Cardiac septum (tissue), 1 donor: ENCODE measurements around the gene DIAPH3. TPM values are rescaled to one million over a fixed set of nuclear protein-coding genes. Genes with fewer than 3 reads are reported as not detected.

Source experiments
- DNase-seq: peaks from one replicate; pipeline ENCODE4 v3.0.0-alpha.2; 2020; ENCODE audit warnings: low spot score
- intact Hi-C: fragments of 100-400 bp; cut with DNase I; formaldehyde crosslinking; loops from one replicate; pipeline ENCODE4 v1.14.0; 2022
- total RNA-seq: library from RNA; stranded (reverse); fragmentation: NEBNext Ultra II Directional; extraction: Animal tissue kit (Norgen Biotek cat#: 25700); gene quantifications from one replicate; pipeline ENCODE4 v1.2.1, GENCODE V29; 2021
- donor health status: DM: no; HTN: no; CAD: no.

DIAPH3 gene
- total RNA-seq, 1 donor from 2014 or later = 0.38 TPM

DNA sequence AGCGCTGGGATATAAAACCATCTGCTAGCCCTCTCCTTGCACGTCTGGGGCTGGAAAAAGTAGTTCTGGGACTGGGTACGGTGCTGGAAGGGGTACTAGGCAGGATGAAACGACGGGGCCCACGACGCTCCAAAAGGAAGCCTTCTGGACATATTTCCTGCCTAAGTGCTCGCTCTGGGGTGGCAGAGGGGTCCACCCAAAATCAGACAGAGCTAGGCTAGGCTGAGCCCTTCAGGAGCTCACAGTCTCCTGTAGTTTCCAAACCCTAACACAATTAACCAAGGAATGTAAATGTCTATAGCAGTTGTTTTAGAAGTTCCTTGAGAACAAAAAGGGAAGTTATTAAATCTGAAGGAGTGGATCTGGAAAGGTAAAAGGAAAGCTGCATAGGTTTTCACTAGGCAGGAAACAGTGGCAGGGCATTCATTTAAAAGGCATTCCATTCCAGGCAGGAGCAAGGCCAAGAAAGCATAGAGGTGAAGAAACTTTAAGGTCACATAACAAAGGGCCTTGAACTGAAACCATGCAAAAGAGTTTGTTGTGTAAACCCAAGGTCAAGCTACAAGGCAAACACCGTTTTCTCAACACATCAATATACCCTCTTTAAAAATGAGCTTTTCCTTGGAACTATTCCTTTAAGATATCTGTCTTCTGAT, 634 bp upstream of the DIAPH3 start:
- DNase-seq = no peak
- intact Hi-C loops = loop anchor here (10.0 kb wide), 1 partner anchor 230 kb away; the partner anchor contains the start of gene TDRD3

DNA sequence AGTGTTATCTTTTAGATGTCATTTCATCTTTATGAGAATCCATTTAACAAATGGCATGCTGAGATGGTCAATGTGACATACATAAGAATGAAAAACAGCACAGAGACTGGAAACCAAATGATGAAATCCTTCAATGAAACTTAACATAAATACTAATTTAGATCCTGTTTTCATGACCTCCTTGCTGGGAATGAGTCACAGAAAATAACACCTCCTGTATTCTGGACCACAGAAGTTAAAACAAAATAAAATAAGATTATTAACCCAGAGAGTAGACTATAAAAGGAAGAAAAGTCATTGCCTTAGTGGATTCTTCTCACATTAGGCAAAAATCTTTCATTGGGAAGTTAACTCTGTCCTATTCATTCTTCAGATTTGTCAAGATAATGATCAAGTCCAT, 1.6 kb downstream of the DIAPH3 start:
- DNase-seq = no peak
- intact Hi-C loops = loop anchor here (10.0 kb wide), 1 partner anchor 233 kb away; the partner anchor contains the start of gene TDRD3

DNA sequence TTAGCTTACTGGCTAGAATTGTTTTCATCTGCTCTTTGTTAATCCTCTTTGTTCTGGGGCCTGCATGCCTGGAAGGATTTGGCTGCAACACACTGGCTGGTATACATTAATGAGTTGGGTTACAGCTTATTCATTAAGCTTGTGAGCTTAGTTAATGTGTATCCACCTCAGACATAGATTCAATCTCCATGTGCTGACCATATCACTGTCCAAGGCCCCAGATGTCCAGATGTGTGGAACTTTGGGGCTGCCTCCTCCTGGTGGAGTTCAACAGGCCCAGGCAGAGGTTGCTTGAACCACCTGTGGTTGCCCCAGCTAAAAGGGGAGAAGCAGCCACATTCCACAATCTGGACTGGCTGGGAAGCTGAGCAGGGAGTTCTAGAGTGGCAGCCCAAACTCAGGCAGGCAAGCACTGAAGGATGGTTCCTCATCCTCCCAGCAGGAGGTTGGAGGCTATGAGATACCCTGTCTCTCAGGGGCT, 5.4 kb downstream of the DIAPH3 start:
- no peak for DNase-seq
- intact Hi-C loops = no loop called here

DNA sequence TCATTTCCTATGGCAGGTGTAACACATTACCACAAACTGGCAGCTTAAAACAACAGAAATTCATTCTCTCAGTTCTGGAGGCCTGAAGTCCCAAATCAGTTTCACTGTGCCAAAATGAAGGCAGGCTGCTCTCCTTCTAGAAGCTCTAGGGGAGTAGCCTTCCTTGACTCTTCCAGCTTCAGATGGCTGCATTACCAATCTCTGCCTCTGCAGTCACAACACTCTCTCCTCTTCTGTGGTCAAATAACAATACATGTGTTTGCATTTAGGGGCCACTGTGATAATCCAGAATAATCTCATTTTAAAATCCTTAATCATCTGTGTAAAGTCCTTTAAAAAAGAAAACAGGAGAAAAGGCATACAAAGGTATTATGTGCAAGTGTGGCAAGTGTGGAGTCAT, 7.8 kb downstream of the DIAPH3 start:
- intact Hi-C loops = no loop called here
- no peak for DNase-seq

GRCh38 chr13:60152904-60153303, 10.8 kb downstream of the DIAPH3 start:
- intact Hi-C loops = no loop called here
- no peak for DNase-seq

GRCh38 chr13:60152114-60152513, 11.6 kb downstream of the DIAPH3 start:
- intact Hi-C loops = no loop called here
- no peak for DNase-seq

GRCh38 chr13:60150538-60150937, 13.2 kb downstream of the DIAPH3 start:
- intact Hi-C loops = no loop called here

DNA sequence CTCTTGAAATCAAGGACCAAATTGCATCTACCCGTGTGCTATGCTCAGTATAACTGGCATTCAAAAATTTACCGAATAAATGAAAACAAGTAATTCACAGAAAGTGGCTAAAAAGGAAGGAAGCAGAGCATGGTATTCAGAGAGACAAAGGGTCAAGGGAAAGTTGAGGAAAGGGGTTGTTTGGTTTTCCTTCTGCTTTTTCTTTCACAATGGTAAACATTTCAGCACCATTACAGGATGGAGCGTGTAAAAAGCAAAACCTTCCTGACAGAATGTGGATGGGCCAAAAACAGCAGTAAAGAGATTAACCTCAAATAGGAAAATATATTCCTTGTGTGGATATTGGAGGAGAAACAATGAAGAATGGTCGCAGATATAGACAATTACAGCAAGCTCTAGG, 14.8 kb downstream of the DIAPH3 start:
- no peak for DNase-seq

More at GRCh38 chr13:60150538-60150937, 13.2 kb downstream of the DIAPH3 start:
- DNase-seq = no peak

GRCh38 chr13:60147361-60147760, 16.4 kb downstream of the DIAPH3 start:
- no peak for DNase-seq
- intact Hi-C loops = no loop called here

More for the DNA sequence above, 14.8 kb downstream of the DIAPH3 start:
- intact Hi-C loops = no loop called here

DNA sequence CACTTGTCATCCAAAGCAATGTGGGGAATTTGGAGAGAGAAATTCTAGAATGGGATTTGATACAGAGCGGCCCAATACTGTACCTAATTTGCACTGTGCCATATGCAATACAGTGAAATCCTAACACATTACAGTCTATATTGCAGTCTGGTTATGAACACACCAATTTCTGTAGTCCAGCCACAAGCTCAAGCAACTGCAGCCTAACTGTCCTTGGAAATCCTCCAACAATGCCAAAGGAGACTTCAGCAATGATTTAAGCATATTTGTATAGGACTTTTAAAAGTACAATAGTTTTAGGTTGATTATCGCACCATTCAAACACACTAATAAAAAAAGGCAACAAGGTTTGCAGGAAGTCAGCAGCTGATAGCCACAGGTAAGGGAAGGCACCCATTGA, 17.3 kb downstream of the DIAPH3 start:
- intact Hi-C loops = no loop called here
- no peak for DNase-seq

- no peak for DNase-seq
- intact Hi-C loops = no loop called here
These were observed 20.0 kb downstream of the DIAPH3 start for GRCh38 chr13:60143775-60144174.

DNA sequence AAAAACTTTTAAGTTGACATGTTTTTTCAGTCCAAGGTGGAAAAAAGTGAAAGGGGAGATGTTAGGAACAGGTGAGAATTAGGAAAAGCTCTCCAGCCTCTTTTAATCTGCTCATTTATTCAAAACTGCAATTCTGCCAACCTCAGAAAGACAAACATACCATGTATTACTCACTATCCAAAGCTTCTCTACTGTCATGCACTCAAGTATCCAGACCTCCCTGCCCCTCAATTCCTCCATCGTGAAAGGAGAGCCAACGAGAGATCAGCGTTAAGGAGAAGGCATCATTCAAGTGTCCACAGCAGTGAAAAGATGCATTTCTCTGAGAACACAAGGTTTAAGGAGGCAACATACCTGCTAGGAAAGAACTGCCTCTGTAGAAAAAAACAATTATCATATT, 24.5 kb downstream of the DIAPH3 start:
- intact Hi-C loops = no loop called here
- DNase-seq = no peak

DNA sequence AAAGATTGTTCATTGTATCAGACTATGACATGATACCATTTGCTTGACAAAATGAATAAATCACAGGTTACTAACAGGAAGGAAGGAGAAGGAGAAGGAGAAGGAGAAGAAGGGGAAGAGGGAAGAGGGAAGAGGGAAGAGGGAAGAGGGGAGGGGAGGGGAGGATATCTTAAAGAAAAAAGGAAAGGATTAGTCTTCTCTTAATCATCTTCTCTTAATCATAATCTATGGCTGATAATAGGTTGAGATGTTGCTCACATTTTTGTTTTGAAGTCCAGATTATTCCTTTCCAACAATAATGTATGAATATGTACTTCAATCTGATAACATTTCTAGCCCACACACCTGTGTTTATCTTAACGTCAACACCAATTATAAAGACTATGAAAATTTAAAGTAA, 25.1 kb downstream of the DIAPH3 start:
- intact Hi-C loops = no loop called here
- no peak for DNase-seq

DNA sequence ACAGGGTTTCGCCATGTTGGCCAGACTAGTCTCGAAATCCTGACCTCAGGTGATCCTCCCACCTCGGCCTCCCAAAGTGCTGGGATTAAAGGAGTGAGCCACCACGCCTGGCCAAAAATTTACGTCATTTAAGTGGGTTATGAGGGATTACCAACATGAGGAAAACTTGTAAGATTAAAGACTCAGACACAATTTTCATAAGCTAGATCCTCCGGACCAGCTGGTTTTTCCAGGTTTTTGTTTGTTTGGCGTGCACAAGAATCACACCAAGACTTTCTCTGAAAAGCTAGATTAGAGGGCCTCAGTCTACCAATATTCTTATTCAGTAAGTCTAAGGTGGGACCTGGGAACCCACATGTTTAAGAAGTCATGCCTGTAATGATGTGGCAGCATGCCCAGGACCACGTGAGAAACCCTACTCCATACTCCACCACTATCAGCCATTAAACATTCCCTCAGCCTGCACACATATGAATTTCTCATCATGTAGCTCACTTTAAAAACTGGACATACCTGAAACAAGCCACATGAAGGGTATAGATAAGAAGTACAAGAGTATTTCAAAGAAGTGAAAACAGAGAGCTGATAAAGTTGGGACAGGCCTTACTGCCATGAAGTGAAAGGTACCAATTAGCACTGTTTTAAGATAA, 25.7 kb downstream of the DIAPH3 start:
- intact Hi-C loops = no loop called here
- DNase-seq = no peak

DNA sequence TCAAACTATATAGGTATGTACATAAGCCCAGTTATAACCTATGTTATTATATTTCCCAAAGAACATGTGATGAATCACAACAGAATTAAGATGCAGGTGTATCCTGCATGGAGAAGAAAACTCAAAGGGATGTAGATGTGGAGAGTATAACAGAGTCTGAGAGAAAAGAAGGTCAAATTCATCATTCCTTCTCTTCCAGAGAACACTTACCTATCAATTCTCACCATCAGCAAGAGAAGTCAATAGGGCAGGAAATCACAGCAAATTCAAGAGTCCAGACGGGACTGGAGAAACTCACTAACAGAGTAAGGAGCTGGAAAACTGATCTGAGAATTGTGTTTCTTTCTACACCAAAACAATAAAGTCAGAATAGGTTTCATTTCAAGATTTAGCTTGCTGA, 28.4 kb downstream of the DIAPH3 start:
- intact Hi-C loops = no loop called here
- DNase-seq = no peak

GRCh38 chr13:60134376-60134775, 29.4 kb downstream of the DIAPH3 start:
- DNase-seq = no peak

DNA sequence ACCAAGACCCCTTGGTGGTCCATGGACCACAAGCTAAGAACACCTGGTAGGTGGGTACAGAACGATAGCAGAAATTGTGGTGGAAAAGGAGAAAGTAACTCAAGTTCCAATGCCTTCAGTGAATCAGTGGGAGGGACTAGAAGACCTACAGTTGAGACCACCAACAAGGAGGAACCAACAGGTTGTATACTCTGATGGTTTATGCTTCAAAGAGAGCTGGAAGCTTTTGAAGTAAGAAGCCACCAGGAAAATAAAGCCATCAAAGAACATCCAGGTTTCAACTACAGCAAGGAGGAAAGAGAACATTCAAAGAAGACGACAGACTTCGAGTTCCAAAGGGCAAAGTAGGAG, 42.4 kb downstream of the DIAPH3 start:
- no peak for DNase-seq
- intact Hi-C loops = no loop called here

More at GRCh38 chr13:60134376-60134775, 29.4 kb downstream of the DIAPH3 start:
- intact Hi-C loops = no loop called here

- intact Hi-C loops = no loop called here
- DNase-seq = no peak
These were observed 43.0 kb downstream of the DIAPH3 start for GRCh38 chr13:60120617-60121336.

DNA sequence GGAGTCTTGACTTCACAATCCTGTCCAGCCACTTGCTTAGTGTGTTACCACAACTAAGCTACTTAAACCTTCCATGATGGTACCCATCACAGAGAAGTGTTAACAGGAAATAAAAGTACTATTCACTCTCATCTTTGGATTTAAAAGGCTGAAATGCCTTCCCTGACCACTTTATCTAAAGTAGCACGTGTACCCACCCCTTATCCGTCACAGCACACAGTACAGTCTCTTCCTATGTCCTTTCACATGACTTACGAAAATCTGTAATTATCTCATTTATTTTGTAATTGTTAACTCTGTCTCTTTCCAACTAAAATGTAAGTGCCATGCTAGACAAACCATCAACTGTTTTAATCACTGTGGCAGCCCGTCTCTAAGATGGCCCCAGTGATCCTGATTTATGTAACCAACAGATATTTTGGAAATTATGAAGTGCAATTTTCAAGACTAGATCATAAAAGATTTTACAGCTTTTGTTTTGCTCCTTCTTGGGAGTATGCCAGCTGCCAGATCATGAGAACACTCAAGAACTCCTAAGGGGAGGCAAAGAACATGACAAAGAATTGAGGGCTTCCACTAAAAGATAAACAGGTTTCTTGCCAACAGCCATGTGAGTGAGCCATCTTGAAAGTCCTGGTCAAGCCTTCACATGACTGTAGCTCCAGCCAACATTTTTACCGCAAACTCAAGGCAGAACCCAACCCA, 44.9 kb downstream of the DIAPH3 start:
- DNase-seq = no peak

GRCh38 chr13:60114499-60115028, 49.2 kb downstream of the DIAPH3 start:
- intact Hi-C loops = no loop called here
- no peak for DNase-seq

More for the DNA sequence above, 44.9 kb downstream of the DIAPH3 start:
- intact Hi-C loops = no loop called here
